DMS79 (cell line): Measurements from ENCODE around the gene ATG12.

Experiments used
- DNase-seq: peaks from one replicate; lab custom pipeline; 2025; lab: John Stamatoyannopoulos, UW

The ATG12 gene

GRCh38 chr5:115807654-115808052 is 33.7 kb downstream of the ATG12 start:
- no peak for DNase-seq

GRCh38 chr5:115806986-115807653 is 34.2 kb downstream of the ATG12 start:
- no peak for DNase-seq

GRCh38 chr5:115801984-115802383 is 39.4 kb downstream of the ATG12 start:
- no peak for DNase-seq

- DNase-seq, result no peak
These were observed 40.2 kb downstream of the ATG12 start for GRCh38 chr5:115801152-115801551.

- no peak for DNase-seq
These were observed 41.3 kb downstream of the ATG12 start for GRCh38 chr5:115800108-115800507.

GRCh38 chr5:115798252-115798651 is 43.1 kb downstream of the ATG12 start:
- DNase-seq, result no peak

GRCh38 chr5:115796656-115797055 is 44.7 kb downstream of the ATG12 start:
- DNase-seq, result no peak

- no peak for DNase-seq
These were observed 45.7 kb downstream of the ATG12 start for GRCh38 chr5:115795700-115796099.

GRCh38 chr5:115788440-115788839 is 52.9 kb downstream of the ATG12 start:
- no peak for DNase-seq

- DNase-seq, result no peak
These were observed 53.9 kb downstream of the ATG12 start for GRCh38 chr5:115787426-115787825.

GRCh38 chr5:115785381-115786065 is 55.8 kb downstream of the ATG12 start:
- no peak for DNase-seq

GRCh38 chr5:115778417-115778816 is 62.9 kb downstream of the ATG12 start:
- no peak for DNase-seq
